GM20431 (cell line): ENCODE data around the gene RHOXF2B.
"Not testable (repeated sequence)": the region's sequence is repeated elsewhere in the genome, so short reads cannot be mapped to it uniquely, and the experiment has no call there.

Experiments
- in situ Hi-C: fragments of 300-500 bp; cut with MseI, MboI; formaldehyde crosslinking; loops from one replicate; pipeline ENCODE4 v1.15.0; 2020; ENCODE audit warnings: low sequenced_read_pairs; ENCODE audit not compliant: unreplicated experiment

RHOXF2B gene

GRCh38 chrX:120077590-120077989 is at the start of gene RHOXF2B:
Gene RHOXF2B, minus strand, starts transcription at chrX:120077690. Its CDS starts 138 bp downstream, at chrX:120077552.
- in situ Hi-C loops, result not testable (repeated sequence)

DNA sequence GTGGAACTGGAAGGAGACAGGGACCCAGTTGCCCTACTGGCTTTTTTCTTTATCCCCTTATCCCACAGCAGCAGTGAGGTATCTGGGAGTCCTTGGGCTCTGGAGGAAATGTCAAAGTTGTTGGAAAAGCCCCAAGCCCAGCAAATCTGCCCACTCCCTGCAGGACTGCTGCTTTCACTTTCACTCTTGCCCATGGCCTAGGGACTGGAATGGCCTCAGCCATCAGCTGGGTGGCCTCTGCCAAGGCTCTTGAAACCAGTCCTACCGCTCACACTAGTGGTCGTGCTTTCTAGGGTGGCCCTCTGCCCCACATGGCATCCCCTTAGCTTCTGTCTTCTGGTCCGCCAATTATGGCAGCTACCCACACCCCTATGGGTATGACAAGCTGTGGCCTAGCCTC is 48.0 kb upstream of the RHOXF2B start:
- in situ Hi-C loops, result loop anchor here (25.0 kb wide), 1 partner anchor 163 kb away; no protein-coding TSS in a partner anchor

- in situ Hi-C loops, result no loop called here
Observed at GRCh38 chrX:120120223-120120622, 42.7 kb upstream of the RHOXF2B start.

GRCh38 chrX:120115438-120115963 is 38.0 kb upstream of the RHOXF2B start, which contains the start of gene RHOXF1:
Gene RHOXF1, minus strand, starts transcription at chrX:120115913. Its CDS starts 51 bp downstream, at chrX:120115862.
- in situ Hi-C loops, result no loop called here

- in situ Hi-C loops, result no loop called here
Observed at GRCh38 chrX:120111611-120112010, 34.1 kb upstream of the RHOXF2B start.

GRCh38 chrX:120109378-120109777 is 31.9 kb upstream of the RHOXF2B start:
- in situ Hi-C loops, result no loop called here

DNA sequence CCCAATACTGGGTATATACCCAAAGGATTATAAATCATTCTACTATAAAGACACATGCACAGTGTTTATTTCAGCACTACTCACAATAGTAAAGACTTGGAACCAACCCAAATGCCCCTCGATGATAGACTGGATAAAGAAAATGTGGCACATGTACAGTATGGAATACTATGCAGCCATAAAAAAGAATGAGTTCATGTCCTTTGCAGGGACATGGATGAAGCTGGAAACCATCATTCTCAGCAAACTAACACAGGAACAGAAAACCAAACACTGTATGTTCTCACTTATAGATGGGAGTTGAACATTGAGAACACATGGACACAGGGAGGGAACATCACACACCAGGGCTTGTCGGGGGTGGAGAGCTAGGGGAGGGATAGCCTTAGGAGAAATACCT is 27.2 kb upstream of the RHOXF2B start:
- in situ Hi-C loops, result not testable (repeated sequence)

- in situ Hi-C loops, result not testable (repeated sequence)
Observed at GRCh38 chrX:120101057-120101456, 23.6 kb upstream of the RHOXF2B start.

- in situ Hi-C loops, result no loop called here
Observed at GRCh38 chrX:120090208-120090607, 12.7 kb upstream of the RHOXF2B start.

DNA sequence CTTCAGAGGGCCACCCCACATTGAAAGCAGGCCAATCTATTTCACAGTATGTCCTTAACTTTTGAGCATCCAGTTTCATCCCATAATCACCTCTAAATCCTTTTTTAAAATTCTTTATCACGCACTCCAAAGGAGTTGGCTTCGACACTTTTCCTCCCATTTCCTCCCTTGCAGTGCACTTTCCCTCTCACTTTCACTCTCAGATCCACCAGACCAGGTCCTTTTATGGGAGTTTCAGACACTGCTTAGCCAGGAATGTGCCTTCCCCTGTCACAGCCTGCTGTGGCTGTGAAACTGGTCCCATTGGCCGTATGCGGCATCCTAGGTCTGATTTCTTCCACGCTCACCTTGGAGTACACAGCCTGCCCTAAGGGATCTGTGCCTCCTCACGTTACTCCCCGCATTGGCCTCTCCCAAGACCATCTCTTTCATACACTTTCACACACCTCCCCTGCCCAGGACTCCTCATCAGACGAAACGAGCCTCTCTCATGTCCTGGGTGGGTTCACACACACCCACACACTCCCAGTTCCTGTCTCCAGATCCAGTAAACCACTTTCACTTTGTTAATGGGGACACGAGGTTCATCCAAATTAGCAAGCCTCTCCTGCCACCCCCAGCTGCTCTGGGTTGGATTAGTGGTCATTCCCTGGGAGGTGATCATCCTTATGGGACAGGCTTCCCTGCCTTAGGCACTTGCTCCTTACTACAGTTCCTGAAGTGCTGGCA is 10.0 kb upstream of the RHOXF2B start:
- in situ Hi-C loops, result no loop called here

DNA sequence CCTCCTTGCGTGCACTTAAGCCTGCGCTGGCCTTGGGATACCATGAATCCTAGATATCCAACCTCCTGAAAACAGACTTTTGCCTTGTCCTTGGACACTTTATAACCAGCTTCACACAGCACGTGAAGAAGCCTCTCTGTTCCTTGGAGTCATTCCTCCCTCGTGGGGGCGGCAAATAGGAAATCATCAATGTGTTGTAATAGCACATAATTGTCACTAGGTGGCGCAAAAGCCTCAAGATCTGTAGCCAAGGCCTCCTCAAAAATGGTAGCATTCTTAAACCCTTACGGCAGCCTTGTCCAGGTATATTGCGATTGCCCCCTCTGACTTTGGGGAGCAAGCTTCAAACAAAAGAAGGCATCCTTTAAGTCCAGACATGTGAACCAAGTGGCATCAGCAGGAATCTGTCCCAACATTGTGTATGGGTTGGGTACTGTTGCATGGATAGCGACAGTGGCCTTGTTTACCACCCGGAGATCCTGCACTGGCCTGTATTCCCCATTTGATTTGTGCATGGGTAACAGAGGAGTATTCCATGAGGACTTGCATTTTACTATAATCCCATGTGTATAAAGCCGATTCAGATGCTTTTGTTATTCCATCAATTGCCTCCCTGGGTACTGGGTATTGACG is 8.2 kb upstream of the RHOXF2B start:
- in situ Hi-C loops, result not testable (repeated sequence)

- in situ Hi-C loops, result not testable (repeated sequence)
Observed at GRCh38 chrX:120066169-120066568, 11.3 kb downstream of the RHOXF2B start.

GRCh38 chrX:120042712-120043111 is 34.8 kb downstream of the RHOXF2B start:
- in situ Hi-C loops, result not testable (repeated sequence)

DNA sequence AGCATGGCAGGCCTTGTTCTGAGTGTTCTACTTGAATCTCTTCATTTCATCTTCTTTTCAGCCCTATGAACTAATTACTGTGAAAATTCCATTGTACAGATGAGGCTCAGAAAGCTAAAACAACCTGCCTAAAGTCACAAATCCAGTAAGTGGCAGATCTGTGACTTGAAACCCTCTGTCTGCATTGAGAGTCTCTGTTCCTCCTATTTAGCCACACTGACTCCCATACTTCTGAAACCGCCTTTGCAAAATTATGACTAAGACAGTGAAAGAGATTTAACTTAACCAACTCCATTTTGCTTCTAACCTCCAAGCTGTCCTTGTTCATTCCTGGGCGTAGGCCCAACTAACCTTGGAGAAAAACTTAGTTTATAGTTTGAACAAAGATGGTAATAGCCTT is 35.2 kb downstream of the RHOXF2B start:
- in situ Hi-C loops, result not testable (repeated sequence)

DNA sequence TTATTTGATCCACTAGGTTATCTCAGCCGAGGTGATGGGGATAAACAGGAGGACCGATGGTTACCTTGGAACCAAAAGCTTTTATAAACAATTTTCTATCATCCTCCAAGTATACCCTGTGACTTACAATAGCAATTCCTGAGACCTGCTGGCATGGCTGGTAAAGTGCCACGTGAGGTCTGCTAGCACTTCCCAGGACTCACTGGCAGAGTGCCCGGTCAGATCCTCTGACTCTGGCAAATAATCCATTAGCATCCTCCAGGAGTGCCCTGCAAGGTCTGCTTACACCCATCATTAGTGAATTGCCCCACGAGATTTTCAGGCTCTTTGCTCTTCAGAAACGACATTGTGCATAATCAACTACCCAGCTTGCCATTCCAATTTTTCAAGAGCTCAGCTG is 37.3 kb downstream of the RHOXF2B start:
- in situ Hi-C loops, result not testable (repeated sequence)

GRCh38 chrX:120039087-120039733 is 38.3 kb downstream of the RHOXF2B start:
- in situ Hi-C loops, result not testable (repeated sequence)

- in situ Hi-C loops, result no loop called here
Observed at GRCh38 chrX:120036704-120037103, 40.8 kb downstream of the RHOXF2B start.

DNA sequence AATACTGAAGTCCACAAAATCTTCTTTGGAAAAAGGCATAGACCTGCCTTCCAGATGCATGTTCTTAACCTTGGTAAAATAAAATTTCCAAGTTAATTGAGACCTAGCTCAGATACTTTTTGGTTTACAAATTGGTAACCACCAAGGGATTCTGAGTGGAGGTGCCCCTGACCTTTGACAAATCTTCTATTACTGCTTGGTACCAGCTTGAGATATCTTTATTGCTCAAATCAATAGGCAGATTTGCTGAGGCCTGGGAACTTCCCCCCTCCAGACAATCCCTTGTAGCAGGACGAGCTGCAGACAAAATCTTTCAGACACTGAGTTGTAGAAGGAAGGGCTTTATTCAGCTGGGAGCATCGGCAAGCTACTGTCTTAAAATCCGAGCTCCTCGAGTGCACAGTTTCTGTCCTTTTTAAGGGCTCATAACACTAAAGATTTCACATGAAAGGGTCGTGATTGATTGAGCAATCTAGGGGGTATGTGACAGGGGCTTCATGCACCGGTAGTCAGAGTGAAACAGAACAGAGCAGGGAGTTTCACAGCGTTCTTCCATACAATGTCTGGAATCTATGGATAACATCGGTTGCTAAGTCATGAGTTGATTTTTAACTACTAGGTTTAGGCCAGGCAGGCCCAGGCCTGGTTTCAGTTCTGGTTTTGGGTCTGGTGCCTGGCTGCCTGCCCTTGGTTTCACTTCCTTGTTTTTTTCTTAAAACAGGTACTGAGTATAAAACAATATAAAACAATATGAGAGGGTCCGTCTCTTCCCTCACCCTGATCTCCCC is 41.8 kb downstream of the RHOXF2B start:
- in situ Hi-C loops, result not testable (repeated sequence)

- in situ Hi-C loops, result no loop called here
Observed at GRCh38 chrX:120029354-120029753, 48.1 kb downstream of the RHOXF2B start.

DNA sequence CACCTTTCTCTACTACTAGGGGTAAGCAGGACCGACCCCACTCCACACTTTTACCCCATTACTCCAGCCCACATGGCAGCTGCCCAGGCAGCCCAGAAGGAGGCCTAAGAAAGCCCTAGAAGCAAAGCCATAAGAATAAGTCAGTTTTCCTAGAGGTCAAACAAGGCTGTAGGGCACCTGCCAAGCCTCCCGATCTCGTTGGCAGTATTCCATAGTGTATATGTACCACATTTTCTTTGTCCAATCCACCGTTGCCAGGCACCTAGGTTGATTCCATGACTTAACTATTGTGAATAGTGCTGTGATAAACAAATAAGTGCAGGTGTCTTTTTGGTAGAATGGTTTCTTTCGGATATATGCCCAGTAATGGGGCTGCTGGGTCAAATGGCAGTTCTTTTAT is 54.2 kb downstream of the RHOXF2B start:
- in situ Hi-C loops, result no loop called here
